T47D (cell line): ENCODE results near the gene PFKFB3.

ENCODE experiments used
- DNase-seq, 2 experiments: peaks; one replicate each; pipeline versions ENCODE4 v3.0.0 to v3.0.0-alpha.2; 2011 to 2012; ENCODE audit warnings: low read depth in 1 of 2, low spot score in 1 of 2
- JUND ChIP-seq: IDR thresholded peaks from 2 replicates; pipeline ENCODE4 v1.6.1; 2012; ENCODE audit warnings: low read depth
- in situ Hi-C: cut with HindIII; loops from 2 replicates; pipeline ENCODE4 v1.10.0; 2016; ENCODE audit warnings: low sequenced_read_pairs, low pct_unique_long_range_greater_than_20kb

The PFKFB3 gene

GRCh38 chr10:6170638-6171037, 32.1 kb upstream of the PFKFB3 start:
- in situ Hi-C loops: no loop called here
- DNase-seq: no peak
- TF ChIP-seq JUND: no peak

- no peak for TF ChIP-seq JUND
- no peak for DNase-seq
- in situ Hi-C loops: no loop called here
These were observed 30.6 kb upstream of the PFKFB3 start for GRCh38 chr10:6171881-6172695.

- no peak for TF ChIP-seq JUND
- in situ Hi-C loops: no loop called here
- DNase-seq: peak in 1 of 2 experiments; percentile 36
These were observed 29.5 kb upstream of the PFKFB3 start for GRCh38 chr10:6173203-6173602.

GRCh38 chr10:6174201-6174874, 28.4 kb upstream of the PFKFB3 start:
- TF ChIP-seq JUND: no peak
- in situ Hi-C loops: no loop called here
- DNase-seq: no peak

GRCh38 chr10:6175329-6176055, 27.2 kb upstream of the PFKFB3 start:
- no peak for TF ChIP-seq JUND
- DNase-seq: no peak
- in situ Hi-C loops: no loop called here

GRCh38 chr10:6176691-6177231, 26.0 kb upstream of the PFKFB3 start:
- DNase-seq: no peak
- in situ Hi-C loops: no loop called here
- no peak for TF ChIP-seq JUND

GRCh38 chr10:6177880-6178281, 24.9 kb upstream of the PFKFB3 start:
- DNase-seq: no peak
- TF ChIP-seq JUND: no peak
- in situ Hi-C loops: no loop called here

- TF ChIP-seq JUND: no peak
- DNase-seq: no peak
- in situ Hi-C loops: no loop called here
These were observed 24.2 kb upstream of the PFKFB3 start for GRCh38 chr10:6178581-6178980.

- no peak for DNase-seq
- no peak for TF ChIP-seq JUND
- in situ Hi-C loops: no loop called here
These were observed 23.7 kb upstream of the PFKFB3 start for GRCh38 chr10:6179078-6179477.

- in situ Hi-C loops: no loop called here
- no peak for TF ChIP-seq JUND
- DNase-seq: no peak
These were observed 22.1 kb upstream of the PFKFB3 start for GRCh38 chr10:6180480-6181110.

- DNase-seq: no peak
- in situ Hi-C loops: no loop called here
- no peak for TF ChIP-seq JUND
These were observed 21.5 kb upstream of the PFKFB3 start for GRCh38 chr10:6181249-6181648.

- no peak for DNase-seq
- in situ Hi-C loops: no loop called here
- TF ChIP-seq JUND: no peak
These were observed 20.2 kb upstream of the PFKFB3 start for GRCh38 chr10:6182454-6183098.
